Neuronal stem cell (in vitro differentiated cells): ENCODE measurements around the gene PMFBP1.

Source experiments
- DNase-seq: peaks from one replicate; pipeline ENCODE4 v3.0.0-alpha.2; 2013; ENCODE audit warnings: low spot score
- H2AFZ ChIP-seq: one replicate; pipeline ENCODE4 v1.6.1; 2013; ENCODE audit warnings: mild to moderate bottlenecking, low read length, inconsistent platforms
- H2AK5ac ChIP-seq: 2 replicates; pipeline ENCODE4 v1.6.1; 2013; ENCODE audit warnings: low read depth, mild to moderate bottlenecking, inconsistent platforms, low read length, moderate library complexity, mixed read lengths
- H2BK120ac ChIP-seq: 2 replicates; pipeline ENCODE4 v1.6.1; 2013; ENCODE audit warnings: low read depth, mild to moderate bottlenecking, inconsistent platforms, low read length, moderate library complexity, mixed read lengths
- H2BK12ac ChIP-seq: one replicate; pipeline ENCODE4 v1.6.1; 2013; ENCODE audit warnings: low read length, inconsistent platforms
- H2BK15ac ChIP-seq: 2 replicates; pipeline ENCODE4 v1.6.1; 2013; ENCODE audit warnings: mild to moderate bottlenecking, low read length, inconsistent platforms, mixed read lengths
- H2BK5ac ChIP-seq: one replicate; pipeline ENCODE4 v1.6.1; 2013; ENCODE audit warnings: inconsistent platforms, mild to moderate bottlenecking, low read length, moderate library complexity
- H3K14ac ChIP-seq: one replicate; pipeline ENCODE4 v1.6.1; 2013; ENCODE audit warnings: low read length, inconsistent platforms
- H3K18ac ChIP-seq: 2 replicates; pipeline ENCODE4 v1.6.1; 2013; ENCODE audit warnings: low read length, inconsistent platforms
- H3K23ac ChIP-seq: 2 replicates; pipeline ENCODE4 v1.6.1; 2013; ENCODE audit warnings: low read depth, mild to moderate bottlenecking, mixed read lengths, low read length, inconsistent platforms; ENCODE audit not compliant: poor library complexity
- H3K27ac ChIP-seq: replicated peaks from 3 replicates; pipeline ENCODE4 v1.5.1; 2013; ENCODE audit warnings: low read length, inconsistent platforms
- H3K27me3 ChIP-seq, 3 experiments: 2 replicates each; pipeline ENCODE4 v1.6.1; 2013; ENCODE audit warnings: low read length in 3 of 3, mild to moderate bottlenecking in 2 of 3, inconsistent platforms in 1 of 3, low read depth in 1 of 3, mixed read lengths in 1 of 3, moderate library complexity in 1 of 3; ENCODE audit not compliant: control insufficient read depth in 3 of 3, insufficient read depth in 3 of 3
- H3K36me3 ChIP-seq, 2 donors: replicated peaks in 1 of 2; 2 replicates each; pipeline ENCODE4 v1.6.1; 2013; ENCODE audit warnings: low read length in 2 of 2; ENCODE audit not compliant: control insufficient read depth in 2 of 2, insufficient read depth in 2 of 2
- H3K4ac ChIP-seq: 2 replicates; pipeline ENCODE4 v1.6.1; 2013; ENCODE audit warnings: inconsistent platforms, mild to moderate bottlenecking, low read length, moderate library complexity
- H3K4me1 ChIP-seq, 2 donors: 1 replicate in 1 of 2; 2 replicates in 1 of 2; pipeline ENCODE4 v1.6.1; 2013; ENCODE audit warnings: low read length in 2 of 2, low read depth in 1 of 2; ENCODE audit not compliant: control insufficient read depth in 2 of 2, insufficient read depth in 1 of 2
- H3K4me2 ChIP-seq: one replicate; pipeline ENCODE4 v1.6.1; 2013; ENCODE audit warnings: mild to moderate bottlenecking, low read length, inconsistent platforms; ENCODE audit not compliant: insufficient read depth, poor library complexity, severe bottlenecking
- H3K4me3 ChIP-seq, 2 donors: 2 replicates each; pipeline ENCODE4 v1.5.1; 2013; ENCODE audit warnings: low read length in 2 of 2, mild to moderate bottlenecking in 2 of 2, inconsistent platforms in 1 of 2, moderate library complexity in 1 of 2
- H3K79me1 ChIP-seq: one replicate; pipeline ENCODE4 v1.6.1; 2013; ENCODE audit warnings: low read depth, mild to moderate bottlenecking, inconsistent platforms, low read length, moderate library complexity
- H3K9ac ChIP-seq: one replicate; pipeline ENCODE4 v1.6.1; 2013; ENCODE audit warnings: mild to moderate bottlenecking, low read depth, low read length, inconsistent platforms; ENCODE audit not compliant: poor library complexity
- H3K9me3 ChIP-seq, 2 donors: replicated peaks in 1 of 2; 2 replicates each; pipeline versions ENCODE3 to v1.6.1; 2013; ENCODE audit warnings: low read length in 2 of 2, mild to moderate bottlenecking in 2 of 2, inconsistent platforms in 1 of 2, low read depth in 1 of 2, mixed read lengths in 1 of 2, moderate library complexity in 1 of 2; ENCODE audit not compliant: control insufficient read depth in 2 of 2, insufficient read depth in 1 of 2
- H4K8ac ChIP-seq: one replicate; pipeline ENCODE4 v1.6.1; 2013; ENCODE audit warnings: low read depth, mild to moderate bottlenecking, inconsistent platforms, low read length, moderate library complexity
- H4K91ac ChIP-seq: one replicate; pipeline ENCODE4 v1.6.1; 2013; ENCODE audit warnings: low read length, low read depth, mild to moderate bottlenecking, inconsistent platforms; ENCODE audit not compliant: poor library complexity
- WGBS, 2 donors: extraction: QIAGEN DNeasy Blood & Tissue Kit; methylation state at CpG; one replicate each; pipeline ENCODE4 v1.1.7; 2013; ENCODE audit warnings: missing lambda C conversion rate in 2 of 2, mixed read lengths in 1 of 2; ENCODE audit not compliant: insufficient read length in 2 of 2, insufficient replicate concordance in 1 of 2; ENCODE audit errors: extremely low coverage in 2 of 2; 5-methylcytosine and 5-hydroxymethylcytosine counted together

The PMFBP1 gene

GRCh38 chr16:72164691-72165090 is 7.3 kb downstream of the PMFBP1 start:
- no peak overlapping the region for H2BK15ac ChIP-seq
- no peak overlapping the region for H2AFZ ChIP-seq
- no peak overlapping the region for H3K18ac ChIP-seq
- no peak overlapping the region for H3K23ac ChIP-seq
- H2BK120ac ChIP-seq, result no peak overlapping the region
- H3K9ac ChIP-seq, result no peak overlapping the region
- no peak overlapping the region for H3K14ac ChIP-seq
- no peaks in the 10 kb centered on the region for H3K27me3 ChIP-seq
- H3K4me1 ChIP-seq, result peaks cover 0 to 2% of the 10 kb centered on the region in 2 donors
- no peak overlapping the region for H4K8ac ChIP-seq
- no peak overlapping the region for H3K4me2 ChIP-seq
- no CpG with 5 or more reads among the region's 5 CpGs for WGBS, 2 donors
- H3K27ac ChIP-seq, result no peak overlapping the region
- H3K4ac ChIP-seq, result no peak overlapping the region
- peak overlapping the region in 1 of 2 donors; percentile 13 for H3K4me3 ChIP-seq
- no peak overlapping the region for H2BK12ac ChIP-seq
- H3K9me3 ChIP-seq, result no peaks in the 10 kb centered on the region
- H2BK5ac ChIP-seq, result no peak overlapping the region
- H4K91ac ChIP-seq, result no peak overlapping the region
- H3K79me1 ChIP-seq, result no peaks in the 10 kb centered on the region
- no peaks in the 10 kb centered on the region for H3K36me3 ChIP-seq
- DNase-seq, result no peak
- H2AK5ac ChIP-seq, result no peak overlapping the region

GRCh38 chr16:72162105-72162692 is 9.8 kb downstream of the PMFBP1 start:
- Histone ChIP-seq H2BK12ac (no peak overlapping the region), H2BK5ac (no peak overlapping the region), H2BK120ac (no peak overlapping the region), H3K4ac (no peak overlapping the region), H3K18ac (no peak overlapping the region), H2BK15ac (no peak overlapping the region), H3K14ac (no peak overlapping the region), H4K8ac (no peak overlapping the region), H3K27me3 (no peaks in the 10 kb centered on the region), H3K9ac (no peak overlapping the region), H3K23ac (no peak overlapping the region), H2AK5ac (no peak overlapping the region), H2AFZ (no peak overlapping the region), H3K4me1 (peaks cover 0 to 2% of the 10 kb centered on the region in 2 donors), H3K4me2 (no peak overlapping the region), H3K79me1 (no peaks in the 10 kb centered on the region), H3K9me3 (no peaks in the 10 kb centered on the region), H3K36me3 (no peaks in the 10 kb centered on the region), H3K27ac (no peak overlapping the region), H3K4me3 (no peak overlapping the region), H4K91ac (no peak overlapping the region)
- no peak for DNase-seq
- no CpG with 5 or more reads among the region's 6 CpGs for WGBS, 2 donors

- Histone ChIP-seq H2AK5ac (no peak overlapping the region), H3K4me3 (no peak overlapping the region), H3K14ac (no peak overlapping the region), H2BK120ac (no peak overlapping the region), H2BK12ac (no peak overlapping the region), H3K27me3 (no peaks in the 10 kb centered on the region), H4K8ac (no peak overlapping the region), H3K18ac (no peak overlapping the region), H3K4ac (no peak overlapping the region), H3K9ac (no peak overlapping the region), H3K4me2 (no peak overlapping the region), H3K4me1 (peaks cover 0 to 2% of the 10 kb centered on the region in 2 donors), H3K9me3 (no peaks in the 10 kb centered on the region), H3K36me3 (no peaks in the 10 kb centered on the region), H3K23ac (no peak overlapping the region), H3K27ac (no peak overlapping the region), H2BK15ac (no peak overlapping the region), H3K79me1 (no peaks in the 10 kb centered on the region), H2BK5ac (no peak overlapping the region), H2AFZ (no peak overlapping the region), H4K91ac (no peak overlapping the region)
- DNase-seq, result no peak
- whole genome bisulfite sequencing, 2 donors, result no CpG with 5 or more reads among the region's 2 CpGs
Measured at GRCh38 chr16:72159801-72160200, 12.2 kb downstream of the PMFBP1 start.

- no peak overlapping the region for H2BK5ac ChIP-seq
- no CpG with 5 or more reads among the region's 2 CpGs for WGBS, 2 donors
Measured at GRCh38 chr16:72159386-72159785, 12.6 kb downstream of the PMFBP1 start.

More at GRCh38 chr16:72159386-72159785, 12.6 kb downstream of the PMFBP1 start:
- no peak overlapping the region for H3K4me3 ChIP-seq
- H2BK15ac ChIP-seq, result no peak overlapping the region
- no peaks in the 10 kb centered on the region for H3K36me3 ChIP-seq
- no peak overlapping the region for H2BK120ac ChIP-seq
- no peak overlapping the region for H3K18ac ChIP-seq
- H3K4ac ChIP-seq, result no peak overlapping the region
- no peaks in the 10 kb centered on the region for H3K27me3 ChIP-seq
- no peak overlapping the region for H4K91ac ChIP-seq
- no peak overlapping the region for H3K9ac ChIP-seq
- H3K79me1 ChIP-seq, result no peaks in the 10 kb centered on the region
- no peak for DNase-seq
- no peak overlapping the region for H3K4me2 ChIP-seq
- H2AK5ac ChIP-seq, result no peak overlapping the region
- no peak overlapping the region for H4K8ac ChIP-seq
- no peak overlapping the region for H2AFZ ChIP-seq
- H2BK12ac ChIP-seq, result no peak overlapping the region
- H3K4me1 ChIP-seq, result no peaks in the 10 kb centered on the region
- no peak overlapping the region for H3K23ac ChIP-seq
- H3K27ac ChIP-seq, result no peak overlapping the region
- no peaks in the 10 kb centered on the region for H3K9me3 ChIP-seq
- H3K14ac ChIP-seq, result no peak overlapping the region
